Measurements from ENCODE around the gene BMPER.

GRCh38 chr7:34061149-34061548, 155.8 kb downstream of the BMPER start:
- TF ChIP-seq CTCF (conservative IDR thresholded peaks at IDR 0.05) (no peak), ZFX (IDR thresholded peaks at IDR 0.05) (no peak)
